NCI-H226 (cell line): Measurements from ENCODE around the gene CXorf38.
"Not testable (repeated sequence)": the region's sequence is repeated elsewhere in the genome, so short reads cannot be mapped to it uniquely, and the experiment has no call there.

Experiments
- DNase-seq: peaks from one replicate; pipeline ENCODE4 v3.0.0-alpha.2; 2015

CXorf38 gene

DNA sequence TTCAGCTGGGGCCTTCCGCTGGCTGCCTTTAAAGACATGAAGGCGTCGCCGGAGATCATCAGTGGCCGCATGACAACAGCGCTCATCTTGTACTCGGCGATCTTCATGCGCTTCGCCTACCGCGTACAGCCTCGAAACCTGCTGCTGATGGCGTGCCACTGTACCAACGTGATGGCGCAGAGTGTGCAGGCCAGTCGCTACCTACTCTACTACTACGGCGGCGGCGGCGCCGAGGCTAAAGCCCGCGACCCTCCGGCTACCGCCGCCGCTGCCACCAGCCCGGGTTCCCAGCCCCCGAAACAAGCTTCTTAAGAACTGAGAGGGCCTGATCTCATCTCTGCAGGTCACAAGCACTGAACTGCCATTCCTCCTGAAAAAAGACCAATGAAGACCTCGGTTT is 23.7 kb downstream of the CXorf38 start:
- DNase-seq, result no peak

DNA sequence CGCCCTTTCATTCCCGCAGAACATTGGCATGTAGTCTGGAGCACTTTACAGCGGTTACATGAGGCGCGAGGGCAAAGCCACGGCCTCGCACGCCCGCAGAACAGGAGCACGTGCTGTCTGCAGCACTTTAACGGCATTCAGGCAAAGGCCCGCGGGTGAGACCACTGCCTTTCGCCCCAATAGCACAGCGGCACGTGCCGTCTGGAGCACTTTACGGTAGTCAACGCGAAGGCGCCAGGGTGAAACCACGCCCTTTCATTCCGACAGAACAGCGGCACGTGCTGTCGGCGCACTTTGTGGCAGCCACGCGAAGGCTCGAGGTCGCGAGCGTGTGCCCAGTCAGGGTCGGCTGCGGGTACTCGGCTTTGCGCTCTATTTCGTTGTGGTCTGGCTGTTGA is 24.2 kb downstream of the CXorf38 start, which contains the start of gene MPC1L:
MPC1L (plus strand) TSS at position 290 of the 398 bp plus-strand sequence. CDS start 138 bp downstream, outside the sequence.
- no peak for DNase-seq

DNA sequence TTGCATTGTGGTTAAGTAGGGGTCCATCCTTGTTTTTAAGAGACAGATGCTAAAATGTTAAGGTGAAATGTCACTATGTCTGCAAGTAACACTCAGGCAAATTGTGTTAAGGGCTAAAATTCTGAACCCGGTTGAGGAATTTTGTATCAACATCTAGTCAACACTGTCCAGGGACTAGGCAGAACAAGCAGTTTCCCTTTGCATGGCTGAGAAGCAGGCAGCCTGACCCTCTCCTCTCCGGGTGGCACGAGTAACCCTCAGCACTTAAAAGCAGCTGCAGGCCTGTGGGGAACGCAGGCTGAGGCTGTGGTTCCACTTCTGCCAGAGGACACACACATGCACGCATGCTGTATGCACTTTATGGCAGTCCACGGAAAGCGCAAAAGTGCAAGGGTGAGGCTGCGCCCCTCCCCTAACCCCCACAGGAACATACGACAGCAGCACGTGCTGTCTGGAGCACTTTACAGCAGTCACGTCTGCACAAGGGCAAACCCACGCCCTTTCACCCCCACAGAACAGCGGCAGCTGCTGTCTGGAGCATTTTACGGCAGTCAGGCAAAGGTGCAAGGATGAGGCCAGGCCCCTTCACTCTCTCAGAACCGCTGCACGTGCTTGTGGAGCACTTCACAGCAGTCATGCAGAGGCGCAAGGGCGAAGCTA is 24.8 kb downstream of the CXorf38 start:
- no peak for DNase-seq

DNA sequence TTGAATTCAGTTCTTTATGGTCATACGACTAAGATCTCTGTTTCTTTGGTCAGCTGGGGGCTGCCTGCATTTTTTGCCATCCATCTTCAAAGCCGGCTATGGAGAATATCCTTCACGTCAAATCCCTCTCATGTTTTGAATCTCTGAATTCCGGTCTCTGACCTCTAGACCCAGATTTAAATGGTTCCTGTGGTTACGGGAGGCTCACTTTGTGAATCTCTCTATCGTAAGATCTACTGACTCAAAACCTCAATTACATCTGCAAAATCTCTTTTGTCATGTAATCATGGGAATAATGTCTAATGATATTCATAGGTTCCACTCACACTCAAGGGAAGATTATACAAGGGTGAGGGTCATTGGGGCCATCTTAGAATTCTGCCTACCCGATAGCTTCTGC is 29.8 kb downstream of the CXorf38 start:
- DNase-seq, result no peak

DNA sequence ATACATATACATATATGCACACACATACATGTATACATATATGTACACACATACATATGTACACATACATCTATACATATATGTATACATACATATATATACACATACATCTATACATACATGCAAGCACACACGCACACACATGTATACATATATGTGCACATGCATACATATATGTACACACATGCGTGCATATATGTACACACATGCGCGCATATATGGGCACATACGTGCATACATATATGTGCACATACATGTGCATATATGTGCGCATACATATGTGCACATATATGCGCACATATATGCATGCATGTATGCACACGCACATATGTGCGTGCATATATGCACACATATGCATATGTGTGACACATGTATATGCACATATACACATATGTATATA is 31.4 kb downstream of the CXorf38 start:
- DNase-seq, result no peak

DNA sequence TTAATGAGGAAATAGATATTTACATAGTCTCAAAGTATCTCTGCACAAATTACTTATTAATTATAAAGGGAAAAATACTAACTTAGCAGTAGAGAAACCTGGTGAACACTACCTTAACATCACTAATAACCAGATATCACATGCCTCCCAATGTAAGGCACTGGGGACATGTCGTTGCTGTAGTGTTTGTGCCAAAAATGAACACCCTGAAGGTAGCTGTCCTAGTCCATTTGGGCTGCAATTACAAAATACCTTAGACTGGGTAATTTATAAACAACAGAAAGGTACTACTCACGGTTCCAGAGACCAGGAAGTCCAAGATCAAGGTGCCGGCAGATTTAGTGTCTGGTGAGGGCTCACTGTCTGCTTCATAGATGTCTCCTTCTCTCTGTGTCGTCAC is 34.9 kb downstream of the CXorf38 start:
- DNase-seq, result no peak

DNA sequence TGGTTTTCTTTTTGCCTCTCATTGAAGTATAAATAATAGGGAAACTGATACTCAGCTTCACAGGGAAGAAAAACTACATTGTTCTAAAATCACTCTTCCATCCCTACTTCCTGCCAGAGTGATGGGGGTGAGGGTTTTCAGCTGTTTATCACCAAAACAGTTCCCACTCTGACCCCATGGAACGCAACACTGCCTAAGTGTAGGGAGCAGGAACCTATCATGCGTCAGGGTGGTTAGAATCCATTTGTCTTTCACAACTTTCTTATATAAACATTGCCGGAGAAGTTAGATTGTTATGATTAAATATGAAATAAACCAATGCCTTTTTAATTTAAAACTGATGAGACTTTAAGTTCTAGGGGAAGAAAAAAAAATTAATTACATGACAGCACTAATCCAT is 40.0 kb downstream of the CXorf38 start:
- DNase-seq, result no peak

DNA sequence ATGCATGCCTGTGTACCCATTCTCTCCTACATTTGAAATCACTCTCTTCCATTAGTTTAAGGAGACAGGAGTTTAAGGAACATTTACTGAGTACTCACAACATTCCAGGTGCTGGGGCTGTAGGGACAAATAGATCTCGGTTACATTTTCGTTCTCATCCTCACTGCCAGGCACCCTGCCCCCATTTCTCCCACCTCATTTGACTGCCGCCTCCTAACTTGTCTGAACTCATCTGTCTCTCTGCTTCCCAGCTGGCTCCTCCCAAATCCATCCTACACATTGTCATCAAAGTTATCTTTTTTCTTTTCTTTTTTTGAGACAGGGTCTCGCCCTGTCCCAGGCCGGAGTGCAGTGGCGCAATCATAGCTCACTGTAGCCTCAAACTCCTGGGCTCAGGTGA is 43.9 kb downstream of the CXorf38 start:
- no peak for DNase-seq

DNA sequence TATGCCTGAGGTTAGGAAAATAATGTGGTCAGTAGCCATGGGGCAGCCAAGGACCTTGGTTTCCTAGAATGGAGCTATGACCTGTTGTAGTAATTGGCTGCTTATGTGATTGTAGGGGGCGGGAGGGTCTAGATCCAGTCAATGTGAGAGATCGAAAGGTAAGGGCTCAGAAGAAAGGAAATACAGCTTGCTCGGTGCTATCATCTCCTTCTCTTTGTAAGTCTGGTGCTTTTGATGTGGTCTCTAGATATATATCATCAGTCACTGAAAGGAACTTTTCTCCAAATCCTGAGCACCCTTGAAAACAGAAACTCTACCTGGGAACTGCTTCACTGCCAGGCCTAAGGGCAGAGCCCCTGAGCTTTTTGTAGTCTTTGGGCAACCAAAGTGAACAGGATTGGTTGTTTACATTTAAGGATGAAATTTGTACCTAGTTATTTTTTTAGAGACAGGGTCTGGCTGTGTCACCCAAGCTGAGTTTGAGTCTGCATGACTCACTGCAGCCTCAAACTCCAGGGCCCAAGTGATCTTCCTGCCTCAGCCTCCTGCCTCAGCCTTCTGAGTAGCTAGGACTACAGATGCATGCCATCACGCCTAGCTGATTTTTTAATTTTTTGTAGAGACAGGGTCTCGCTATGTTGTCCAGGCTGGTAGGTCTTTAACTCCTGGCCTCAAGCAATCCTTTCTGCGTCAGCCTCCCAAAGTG is 57.6 kb downstream of the CXorf38 start:
- not testable (repeated sequence) for DNase-seq

DNA sequence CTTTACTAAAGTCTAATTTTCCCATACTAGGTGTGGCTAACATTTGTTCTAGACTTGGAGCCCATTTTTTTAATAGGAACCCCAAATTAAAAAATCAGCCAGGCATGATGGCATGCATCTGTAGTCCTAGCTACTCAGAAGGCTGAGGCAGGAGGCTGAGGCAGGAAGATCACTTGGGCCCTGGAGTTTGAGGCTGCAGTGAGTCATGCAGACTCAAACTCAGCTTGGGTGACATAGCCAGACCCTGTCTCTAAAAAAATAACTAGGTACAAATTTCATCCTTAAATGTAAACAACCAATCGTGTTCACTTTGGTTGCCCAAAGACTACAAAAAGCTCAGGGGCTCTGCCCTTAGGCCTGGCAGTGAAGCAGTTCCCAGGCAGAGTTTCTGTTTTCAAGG is 59.7 kb downstream of the CXorf38 start:
- DNase-seq, result not testable (repeated sequence)

DNA sequence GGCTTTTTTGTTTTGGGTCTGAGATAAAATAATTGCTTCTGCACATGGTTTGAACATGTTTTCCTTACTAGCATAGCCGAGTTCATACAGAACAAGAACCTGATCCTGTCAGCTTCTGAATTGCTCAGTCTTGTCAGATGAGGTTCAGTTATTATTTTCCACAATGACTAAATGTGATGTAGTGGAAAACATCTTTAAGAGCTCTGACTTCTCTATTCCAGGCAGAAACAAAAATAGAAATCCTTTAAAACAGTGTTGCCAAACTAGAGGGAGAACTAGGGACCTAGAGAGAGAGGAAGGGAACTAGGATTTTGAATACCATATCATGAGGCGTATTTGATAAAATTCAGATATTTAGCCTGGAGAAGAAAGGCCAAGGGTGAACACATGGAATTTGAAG is 64.5 kb downstream of the CXorf38 start:
- no peak for DNase-seq

DNA sequence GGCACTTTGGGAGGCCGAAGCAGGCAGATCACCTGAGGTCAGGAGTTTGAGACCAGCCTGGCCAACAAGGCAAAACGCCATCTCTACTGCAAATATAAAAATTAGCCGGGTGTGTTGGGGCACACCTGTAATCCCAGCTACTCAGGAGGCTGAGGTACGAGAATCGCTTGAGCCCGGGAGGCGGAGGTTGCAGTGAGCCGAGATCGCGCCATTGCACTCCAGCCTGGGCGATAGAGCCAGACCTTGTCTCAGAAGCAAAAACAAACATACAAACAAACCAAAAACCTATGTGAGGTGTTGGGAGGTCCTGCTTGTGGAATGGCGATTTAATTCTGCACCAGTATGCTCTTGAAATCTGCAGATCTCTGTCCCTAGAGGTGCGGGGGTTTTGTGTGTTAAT is 65.2 kb downstream of the CXorf38 start:
- not testable (repeated sequence) for DNase-seq

DNA sequence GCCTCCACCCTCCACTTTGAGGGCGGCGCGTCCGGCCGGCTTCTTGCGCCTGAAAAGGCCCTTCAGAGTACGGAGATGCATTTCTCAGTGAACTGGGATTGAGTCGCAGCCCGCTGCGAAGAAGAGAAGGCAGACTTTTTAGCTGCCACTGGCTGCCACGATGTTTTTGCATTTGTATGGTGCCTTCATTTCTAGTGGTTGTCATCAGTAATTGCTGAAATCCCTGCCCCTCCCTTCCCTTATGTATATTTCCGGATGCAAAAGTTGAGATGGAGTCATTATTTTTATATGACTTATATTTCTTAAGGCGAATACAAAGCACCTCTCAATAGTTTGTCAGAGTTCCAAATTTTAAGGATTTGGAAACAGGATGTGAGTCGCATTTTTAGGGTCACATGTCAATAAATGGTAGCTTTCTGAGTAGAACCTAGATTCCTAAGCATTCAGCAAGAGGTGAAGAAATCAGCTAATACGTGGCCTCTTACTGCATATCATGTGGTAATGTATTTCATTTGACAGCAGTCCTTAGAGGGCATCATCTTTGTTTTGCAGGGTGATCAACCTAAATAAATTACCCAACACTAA is 65.9 kb downstream of the CXorf38 start:
- DNase-seq, result no peak

DNA sequence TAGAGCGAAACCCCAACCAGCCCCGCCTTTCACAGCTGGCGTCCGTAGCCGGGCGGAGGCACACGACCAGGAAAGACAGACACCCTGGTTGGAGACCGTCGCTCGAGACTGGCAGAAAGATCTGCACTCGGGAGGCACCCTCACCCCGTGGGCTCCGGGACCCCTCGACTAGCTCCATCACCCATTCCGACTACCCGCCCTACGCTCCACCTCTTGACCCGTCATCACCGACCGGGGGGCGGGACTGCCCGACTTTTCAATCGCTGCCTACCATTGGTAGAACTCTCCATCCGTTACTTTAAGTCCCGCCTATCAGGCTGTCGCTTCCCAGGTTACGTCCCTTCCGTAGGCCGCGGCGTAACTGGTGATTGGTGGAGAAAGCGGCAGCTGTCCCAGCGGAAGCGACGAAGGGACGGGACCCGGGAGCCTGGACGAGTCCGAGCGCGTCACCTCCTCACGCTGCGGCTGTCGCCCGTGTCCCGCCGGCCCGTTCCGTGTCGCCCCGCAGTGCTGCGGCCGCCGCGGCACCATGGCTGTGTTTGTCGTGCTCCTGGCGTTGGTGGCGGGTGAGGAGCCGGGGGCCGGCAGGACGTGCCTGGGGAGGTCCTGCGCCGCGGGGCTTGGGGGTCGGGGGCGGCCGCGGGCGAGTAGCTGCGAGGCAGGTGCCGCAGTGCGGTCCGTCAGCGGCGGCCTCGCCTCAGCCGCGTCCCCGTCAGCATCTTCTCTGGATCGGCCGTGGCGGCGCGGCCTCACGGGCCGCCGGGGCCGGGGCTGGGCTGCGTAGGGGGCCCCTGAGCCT is 66.6 kb downstream of the CXorf38 start, which contains the start of gene ATP6AP2:
ATP6AP2 (plus strand) TSS at position 434 of the 799 bp plus-strand sequence; CDS start at position 530, 96 bp downstream.
- DNase-seq, result peak; percentile 79

DNA sequence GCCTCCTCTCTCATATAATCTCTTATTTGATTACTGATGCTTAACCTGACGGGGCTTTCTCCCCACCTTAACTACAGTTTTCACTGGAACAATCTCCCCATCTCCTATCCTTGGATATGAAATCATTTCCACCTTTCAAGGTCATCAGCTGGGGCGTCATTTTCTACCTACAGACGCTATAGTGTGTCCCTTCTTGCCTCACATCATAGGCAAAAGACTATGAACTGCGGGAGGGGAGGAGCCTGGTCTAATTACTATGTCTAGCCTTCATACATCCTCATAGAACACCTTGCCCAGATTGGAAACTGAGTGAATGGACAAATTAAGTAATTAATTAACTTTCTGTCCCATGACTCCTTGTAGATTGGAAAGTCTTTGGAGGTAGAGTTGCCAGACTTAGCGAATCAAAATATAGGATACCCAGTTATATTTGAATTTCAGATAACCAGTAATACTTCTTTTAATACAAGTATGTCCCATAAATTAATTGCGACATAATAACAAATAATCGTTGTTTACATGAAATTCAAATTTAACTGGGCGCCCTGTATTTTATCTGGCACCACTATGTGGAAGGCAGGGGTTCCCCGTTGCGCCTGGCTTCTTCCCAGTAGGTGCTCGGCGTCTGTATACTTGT is 67.3 kb downstream of the CXorf38 start:
- DNase-seq, result no peak

DNA sequence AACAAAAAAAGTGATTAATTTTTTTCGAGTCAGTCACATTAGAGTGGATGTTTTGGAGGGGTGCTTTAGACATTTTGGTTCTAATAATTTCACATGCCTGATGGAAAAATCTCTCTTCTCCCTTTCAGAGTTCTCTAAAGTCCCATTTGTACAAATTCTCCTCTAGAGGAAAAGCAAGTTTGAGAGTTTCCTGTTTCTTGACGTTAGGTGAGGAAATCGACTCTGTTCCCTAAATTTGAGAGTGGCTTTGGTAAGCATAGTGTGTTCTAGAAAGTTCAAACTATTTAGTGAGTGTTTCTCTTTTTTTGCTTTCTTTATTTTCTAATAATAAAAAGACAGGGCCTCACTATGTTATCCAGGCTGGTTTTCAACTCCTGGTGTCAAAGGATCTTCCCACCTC is 68.2 kb downstream of the CXorf38 start:
- no peak for DNase-seq

DNA sequence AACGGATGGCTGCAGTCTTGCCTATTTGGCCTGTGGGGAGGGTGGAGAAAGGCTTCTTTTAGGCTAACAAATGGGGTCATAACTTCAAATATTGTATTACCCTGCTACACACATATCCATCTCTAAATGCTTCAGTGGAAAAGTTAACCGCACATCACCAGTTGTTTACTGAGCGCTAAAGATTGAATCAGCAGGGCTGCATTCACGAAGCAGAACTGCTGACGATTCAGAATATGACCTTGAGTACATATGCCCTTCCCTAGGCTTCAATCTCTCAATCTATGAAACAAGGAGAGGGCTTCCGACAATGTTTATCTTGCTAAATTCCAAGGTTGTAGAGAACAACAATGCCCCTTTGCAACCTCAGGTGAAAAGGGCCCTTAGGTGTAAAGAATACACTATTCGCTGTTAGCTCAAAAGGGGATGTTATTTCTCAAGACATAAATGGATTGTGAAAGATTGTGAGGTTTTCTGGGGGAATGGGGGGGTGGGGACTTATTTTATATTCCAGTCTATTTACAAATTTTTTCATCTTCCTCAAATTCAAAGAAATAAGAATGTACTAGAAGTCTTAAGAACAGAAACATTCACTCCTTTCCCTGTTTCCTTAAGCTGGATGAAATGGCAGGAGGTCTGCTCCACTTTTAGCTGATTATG is 69.2 kb downstream of the CXorf38 start:
- DNase-seq, result no peak
